WTC11 (cell line): ENCODE results near the gene AKAP14.

ENCODE experiments used
- TF ChIP-seq, protein P1 (sequence below): fragments of 200-600 bp; IDR thresholded peaks from 2 replicates; pipeline ENCODE4 v1.8.0; 2022; ENCODE audit warnings: antibody characterized with exemption
- TF ChIP-seq, protein P2 (sequence below): sonication (generic); formaldehyde crosslinking; IDR thresholded peaks from 2 replicates; pipeline ENCODE4 v1.8.0; 2022; ENCODE audit warnings: mild to moderate bottlenecking, missing genetic modification reagents
- TF ChIP-seq, protein P3 (sequence below): sonication (generic); formaldehyde crosslinking; IDR thresholded peaks from 2 replicates; pipeline ENCODE4 v1.8.1; 2023; ENCODE audit warnings: mild to moderate bottlenecking, missing genetic modification reagents, moderate library complexity

DNA sequence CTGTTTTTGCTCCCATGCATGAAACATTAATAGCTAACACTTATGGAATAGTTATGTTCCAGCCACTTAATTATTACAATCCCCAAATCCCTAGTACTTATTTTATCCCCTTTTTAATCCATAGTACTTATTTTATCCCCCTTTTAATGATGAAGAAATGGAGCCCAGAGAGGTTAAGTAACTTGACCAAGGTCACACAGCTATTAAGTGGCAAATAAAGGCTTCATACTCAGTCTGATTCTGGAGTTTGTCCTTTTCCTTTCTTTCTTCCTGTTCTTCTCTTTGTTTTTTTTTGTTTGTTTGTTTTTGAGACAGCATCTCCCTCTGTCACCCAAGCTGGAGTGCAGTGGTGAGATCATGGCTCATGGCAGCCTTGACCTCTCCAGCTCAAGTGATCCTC, 45.6 kb downstream of the AKAP14 start:
- TF ChIP-seq, protein P1, sequence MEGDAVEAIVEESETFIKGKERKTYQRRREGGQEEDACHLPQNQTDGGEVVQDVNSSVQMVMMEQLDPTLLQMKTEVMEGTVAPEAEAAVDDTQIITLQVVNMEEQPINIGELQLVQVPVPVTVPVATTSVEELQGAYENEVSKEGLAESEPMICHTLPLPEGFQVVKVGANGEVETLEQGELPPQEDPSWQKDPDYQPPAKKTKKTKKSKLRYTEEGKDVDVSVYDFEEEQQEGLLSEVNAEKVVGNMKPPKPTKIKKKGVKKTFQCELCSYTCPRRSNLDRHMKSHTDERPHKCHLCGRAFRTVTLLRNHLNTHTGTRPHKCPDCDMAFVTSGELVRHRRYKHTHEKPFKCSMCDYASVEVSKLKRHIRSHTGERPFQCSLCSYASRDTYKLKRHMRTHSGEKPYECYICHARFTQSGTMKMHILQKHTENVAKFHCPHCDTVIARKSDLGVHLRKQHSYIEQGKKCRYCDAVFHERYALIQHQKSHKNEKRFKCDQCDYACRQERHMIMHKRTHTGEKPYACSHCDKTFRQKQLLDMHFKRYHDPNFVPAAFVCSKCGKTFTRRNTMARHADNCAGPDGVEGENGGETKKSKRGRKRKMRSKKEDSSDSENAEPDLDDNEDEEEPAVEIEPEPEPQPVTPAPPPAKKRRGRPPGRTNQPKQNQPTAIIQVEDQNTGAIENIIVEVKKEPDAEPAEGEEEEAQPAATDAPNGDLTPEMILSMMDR = no peak
- TF ChIP-seq, protein P2, sequence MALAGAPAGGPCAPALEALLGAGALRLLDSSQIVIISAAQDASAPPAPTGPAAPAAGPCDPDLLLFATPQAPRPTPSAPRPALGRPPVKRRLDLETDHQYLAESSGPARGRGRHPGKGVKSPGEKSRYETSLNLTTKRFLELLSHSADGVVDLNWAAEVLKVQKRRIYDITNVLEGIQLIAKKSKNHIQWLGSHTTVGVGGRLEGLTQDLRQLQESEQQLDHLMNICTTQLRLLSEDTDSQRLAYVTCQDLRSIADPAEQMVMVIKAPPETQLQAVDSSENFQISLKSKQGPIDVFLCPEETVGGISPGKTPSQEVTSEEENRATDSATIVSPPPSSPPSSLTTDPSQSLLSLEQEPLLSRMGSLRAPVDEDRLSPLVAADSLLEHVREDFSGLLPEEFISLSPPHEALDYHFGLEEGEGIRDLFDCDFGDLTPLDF (CRISPR knock-in tag) = no peak
- TF ChIP-seq, protein P3, sequence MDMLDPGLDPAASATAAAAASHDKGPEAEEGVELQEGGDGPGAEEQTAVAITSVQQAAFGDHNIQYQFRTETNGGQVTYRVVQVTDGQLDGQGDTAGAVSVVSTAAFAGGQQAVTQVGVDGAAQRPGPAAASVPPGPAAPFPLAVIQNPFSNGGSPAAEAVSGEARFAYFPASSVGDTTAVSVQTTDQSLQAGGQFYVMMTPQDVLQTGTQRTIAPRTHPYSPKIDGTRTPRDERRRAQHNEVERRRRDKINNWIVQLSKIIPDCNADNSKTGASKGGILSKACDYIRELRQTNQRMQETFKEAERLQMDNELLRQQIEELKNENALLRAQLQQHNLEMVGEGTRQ = no peak
